ENCODE data around the gene XYLT2. TPM values are rescaled to one million over a fixed set of nuclear protein-coding genes. Genes with fewer than 3 reads are reported as not detected.

Gene XYLT2
- total RNA-seq, 1 donor from 2014 or later = 30.4 TPM

GRCh38 chr17:50328363-50329325 lies 17.3 kb upstream of the XYLT2 start:
- Histone ChIP-seq H3K36me3 (no peaks in the 10 kb centered on the region), H3K9me3 (no peaks in the 10 kb centered on the region), H3K27ac (no peak overlapping the region), H3K4me3 (no peak overlapping the region), H3K27me3 (no peaks in the 10 kb centered on the region), H3K4me1 (no peaks in the 10 kb centered on the region)
- DNase-seq (ENCODE audit: extremely low spot score in 2 of 2) = no peak
- intact Hi-C loops (cut with DNase I) = no loop called here
- TF ChIP-seq POLR2A (IDR thresholded peaks at IDR 0.05) (no peak), CTCF (IDR thresholded peaks at IDR 0.05) (no peak), POLR2AphosphoS5 (IDR thresholded peaks at IDR 0.05; ENCODE audit: insufficient read depth in 1 of 2, low read depth in 1 of 2) (no peak)

GRCh38 chr17:50329716-50330115 lies 16.2 kb upstream of the XYLT2 start:
- intact Hi-C loops (cut with DNase I) = no loop called here
- Histone ChIP-seq H3K27me3 (no peaks in the 10 kb centered on the region), H3K36me3 (no peaks in the 10 kb centered on the region), H3K4me3 (no peak overlapping the region), H3K9me3 (no peaks in the 10 kb centered on the region), H3K4me1 (no peaks in the 10 kb centered on the region), H3K27ac (no peak overlapping the region)
- no peak for DNase-seq (ENCODE audit: extremely low spot score in 2 of 2)
- TF ChIP-seq CTCF (IDR thresholded peaks at IDR 0.05) (no peak), POLR2AphosphoS5 (IDR thresholded peaks at IDR 0.05; ENCODE audit: insufficient read depth in 1 of 2, low read depth in 1 of 2) (no peak), POLR2A (IDR thresholded peaks at IDR 0.05) (no peak)

- TF ChIP-seq CTCF (IDR thresholded peaks at IDR 0.05) (no peak), POLR2AphosphoS5 (IDR thresholded peaks at IDR 0.05; ENCODE audit: insufficient read depth in 1 of 2, low read depth in 1 of 2) (no peak), POLR2A (IDR thresholded peaks at IDR 0.05) (no peak)
- Histone ChIP-seq H3K4me1 (no peaks in the 10 kb centered on the region), H3K36me3 (no peaks in the 10 kb centered on the region), H3K27me3 (no peaks in the 10 kb centered on the region), H3K27ac (no peak overlapping the region), H3K4me3 (no peak overlapping the region), H3K9me3 (no peaks in the 10 kb centered on the region)
- DNase-seq (ENCODE audit: extremely low spot score in 2 of 2) = no peak
- intact Hi-C loops (cut with DNase I) = no loop called here
Observed at GRCh38 chr17:50330151-50330775, 15.7 kb upstream of the XYLT2 start.

GRCh38 chr17:50331085-50331791 lies 14.7 kb upstream of the XYLT2 start:
- Histone ChIP-seq H3K4me1 (no peaks in the 10 kb centered on the region), H3K27me3 (no peaks in the 10 kb centered on the region), H3K4me3 (no peak overlapping the region), H3K27ac (no peak overlapping the region), H3K36me3 (no peaks in the 10 kb centered on the region), H3K9me3 (no peaks in the 10 kb centered on the region)
- TF ChIP-seq CTCF (IDR thresholded peaks at IDR 0.05) (no peak), POLR2A (IDR thresholded peaks at IDR 0.05) (no peak), POLR2AphosphoS5 (IDR thresholded peaks at IDR 0.05; ENCODE audit: insufficient read depth in 1 of 2, low read depth in 1 of 2) (no peak)
- intact Hi-C loops (cut with DNase I) = no loop called here
- DNase-seq (ENCODE audit: extremely low spot score in 2 of 2) = no peak
